ENCODE measurements around the gene SLC6A12. TPM values are rescaled to one million over a fixed set of nuclear protein-coding genes. Genes with fewer than 3 reads are reported as not detected.

The SLC6A12 gene
- total RNA-seq, 2 donors from 2014 or later, result 0.41 to 0.65 TPM

GRCh38 chr12:186006-186625 is 27.8 kb downstream of the SLC6A12 start:
- no peak for DNase-seq
- ATAC-seq, result no peak
- intact Hi-C loops (cut with DNase I), result no loop called here

GRCh38 chr12:185576-185955 is 28.4 kb downstream of the SLC6A12 start:
- DNase-seq, result no peak
- intact Hi-C loops (cut with DNase I), result no loop called here

GRCh38 chr12:184811-185575 is 29.0 kb downstream of the SLC6A12 start:
- ATAC-seq (no peak), DNase-seq (no peak)
- intact Hi-C loops (cut with DNase I), result no loop called here

More at GRCh38 chr12:185576-185955, 28.4 kb downstream of the SLC6A12 start:
- ATAC-seq, result no peak

- intact Hi-C loops (cut with DNase I), result no loop called here
- DNase-seq (no peak), ATAC-seq (peak in 1 of 2 donors; percentile 33)
These were observed 31.5 kb downstream of the SLC6A12 start for GRCh38 chr12:182381-182892.

- intact Hi-C loops (cut with DNase I), result no loop called here
- no peak for DNase-seq
- no peak for ATAC-seq
These were observed 32.0 kb downstream of the SLC6A12 start for GRCh38 chr12:181921-182320.

- ATAC-seq, result peak; percentile 24 to 55
- intact Hi-C loops (cut with DNase I), result no loop called here
- DNase-seq, result no peak
These were observed 33.5 kb downstream of the SLC6A12 start for GRCh38 chr12:180445-180844.

GRCh38 chr12:179885-180284 is 34.1 kb downstream of the SLC6A12 start:
- DNase-seq (no peak), ATAC-seq (no peak)
- intact Hi-C loops (cut with DNase I), result no loop called here

- DNase-seq (no peak), ATAC-seq (no peak)
- intact Hi-C loops (cut with DNase I), result no loop called here
These were observed 34.6 kb downstream of the SLC6A12 start for GRCh38 chr12:179131-179884.

GRCh38 chr12:178829-179109 is 35.2 kb downstream of the SLC6A12 start:
- DNase-seq, result no peak
- intact Hi-C loops (cut with DNase I), result no loop called here
- no peak for ATAC-seq

- intact Hi-C loops (cut with DNase I), result no loop called here
- DNase-seq (no peak), ATAC-seq (no peak)
These were observed 35.8 kb downstream of the SLC6A12 start for GRCh38 chr12:177980-178828.

- ATAC-seq, result peak in 1 of 2 donors; percentile 1
- DNase-seq, result no peak
- intact Hi-C loops (cut with DNase I), result no loop called here
These were observed 36.5 kb downstream of the SLC6A12 start for GRCh38 chr12:177336-177979.

- intact Hi-C loops (cut with DNase I), result no loop called here
- DNase-seq (no peak), ATAC-seq (peak; percentile 57 to 65)
These were observed 37.4 kb downstream of the SLC6A12 start for GRCh38 chr12:176321-177181.

- intact Hi-C loops (cut with DNase I), result no loop called here
- no peak for DNase-seq
- no peak for ATAC-seq
These were observed 38.2 kb downstream of the SLC6A12 start for GRCh38 chr12:175759-176158.

- intact Hi-C loops (cut with DNase I), result no loop called here
- DNase-seq, result no peak
- ATAC-seq, result peak; percentile 27 to 28
These were observed 38.7 kb downstream of the SLC6A12 start for GRCh38 chr12:175250-175649.

- intact Hi-C loops (cut with DNase I), result no loop called here
- ATAC-seq, result no peak
These were observed 39.4 kb downstream of the SLC6A12 start for GRCh38 chr12:174596-174995.

GRCh38 chr12:174124-174523 is 39.8 kb downstream of the SLC6A12 start:
- intact Hi-C loops (cut with DNase I), result no loop called here
- no peak for DNase-seq
- no peak for ATAC-seq

More at GRCh38 chr12:174596-174995, 39.4 kb downstream of the SLC6A12 start:
- no peak for DNase-seq

- ATAC-seq (no peak), DNase-seq (no peak)
- intact Hi-C loops (cut with DNase I), result no loop called here
These were observed 41.2 kb downstream of the SLC6A12 start for GRCh38 chr12:172732-173161.

Measured in left cardiac atrium (tissue), 4 donors.